Endometrial microvascular endothelial cells (primary cell): ENCODE measurements around the gene OR10P1. TPM values are rescaled to one million over a fixed set of nuclear protein-coding genes. Genes with fewer than 3 reads are reported as not detected.

ENCODE experiments used
- in situ Hi-C: cut with HindIII; loops from 2 replicates; pipeline ENCODE4 v1.10.0; 2017; ENCODE audit warnings: low sequenced_read_pairs, low pct_unique_long_range_greater_than_20kb; ENCODE audit errors: inconsistent ontology term
- total RNA-seq: library from RNA; depleted of rRNA; stranded (reverse); fragments of >200 nt; gene quantifications from one replicate; pipeline ENCODE4 v1.2.3, GENCODE V29; 2015; ENCODE audit errors: inconsistent ontology term

Gene OR10P1
- total RNA-seq, 1 donor from 2014 or later = not detected

DNA sequence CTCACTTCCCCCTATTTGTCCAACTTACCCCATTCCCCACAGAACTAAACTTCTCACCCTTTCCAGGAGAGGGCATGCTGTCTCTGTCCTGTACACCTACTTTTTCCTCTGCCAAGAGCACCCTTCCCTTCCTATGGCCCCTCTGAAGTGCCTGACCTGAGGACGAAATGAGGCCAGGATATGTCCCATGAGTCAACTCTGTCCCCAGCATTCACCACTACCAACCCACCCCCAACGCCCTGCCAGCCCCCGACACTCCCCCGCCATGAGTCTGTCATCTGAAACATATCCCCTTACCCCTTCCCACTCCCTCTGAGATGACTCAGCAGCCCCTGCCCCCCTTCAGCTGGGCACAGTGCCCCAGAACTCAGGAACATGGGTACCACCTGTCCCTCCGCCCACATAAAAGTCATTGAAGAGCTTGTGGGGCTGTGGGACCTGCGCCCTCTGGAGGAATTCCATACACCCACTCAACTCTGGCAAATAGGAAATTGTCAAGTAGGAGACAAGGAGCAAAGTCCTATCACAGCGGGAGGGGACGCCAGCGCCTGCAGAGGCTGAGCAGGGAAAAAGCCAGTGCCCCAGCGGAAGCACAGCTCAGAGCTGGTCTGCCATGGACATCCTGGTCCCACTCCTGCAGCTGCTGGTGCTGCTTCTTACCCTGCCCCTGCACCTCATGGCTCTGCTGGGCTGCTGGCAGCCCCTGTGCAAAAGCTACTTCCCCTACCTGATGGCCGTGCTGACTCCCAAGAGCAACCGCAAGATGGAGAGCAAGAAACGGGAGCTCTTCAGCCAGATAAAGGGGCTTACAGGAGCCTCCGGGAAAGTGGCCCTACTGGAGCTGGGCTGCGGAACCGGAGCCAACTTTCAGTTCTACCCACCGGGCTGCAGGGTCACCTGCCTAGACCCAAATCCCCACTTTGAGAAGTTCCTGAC, 44.7 kb downstream of the OR10P1 start:
- in situ Hi-C loops = no loop called here

DNA sequence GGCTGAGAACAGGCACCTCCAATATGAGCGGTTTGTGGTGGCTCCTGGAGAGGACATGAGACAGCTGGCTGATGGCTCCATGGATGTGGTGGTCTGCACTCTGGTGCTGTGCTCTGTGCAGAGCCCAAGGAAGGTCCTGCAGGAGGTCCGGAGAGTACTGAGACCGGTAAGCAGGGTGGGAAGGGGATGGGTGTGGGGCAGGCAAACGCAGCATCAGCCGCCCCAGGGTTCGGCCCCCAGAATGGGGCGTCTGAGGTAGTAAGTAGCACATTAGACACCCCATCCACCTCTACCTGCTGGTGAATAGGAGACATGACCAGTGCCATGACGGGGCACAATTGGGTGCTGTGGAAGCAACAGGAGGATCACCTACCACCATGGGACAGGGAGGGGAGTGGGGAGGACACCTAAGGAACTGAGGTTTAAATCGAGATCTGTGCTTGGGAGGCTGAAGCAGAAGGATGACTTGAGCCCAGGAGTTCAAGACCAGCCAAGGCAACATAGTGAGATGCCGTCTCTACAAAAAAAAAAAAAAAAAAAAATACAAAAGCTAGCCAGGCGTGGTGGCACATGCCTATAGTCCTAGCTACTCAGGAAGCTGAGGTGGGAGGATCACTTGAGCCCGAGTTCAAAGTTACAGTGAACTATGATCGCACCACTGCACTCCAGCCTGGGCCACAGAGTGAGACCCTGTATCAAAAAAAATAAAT, 45.5 kb downstream of the OR10P1 start:
- in situ Hi-C loops = no loop called here

DNA sequence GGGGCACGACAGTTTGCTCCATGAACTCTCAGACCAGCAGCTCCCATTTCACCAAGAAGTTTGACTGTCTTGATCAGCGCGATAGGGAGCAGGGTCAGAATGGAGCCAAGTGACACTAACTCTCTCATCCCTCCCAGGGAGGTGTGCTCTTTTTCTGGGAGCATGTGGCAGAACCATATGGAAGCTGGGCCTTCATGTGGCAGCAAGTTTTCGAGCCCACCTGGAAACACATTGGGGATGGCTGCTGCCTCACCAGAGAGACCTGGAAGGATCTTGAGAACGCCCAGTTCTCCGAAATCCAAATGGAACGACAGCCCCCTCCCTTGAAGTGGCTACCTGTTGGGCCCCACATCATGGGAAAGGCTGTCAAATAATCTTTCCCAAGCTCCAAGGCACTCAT, 47.0 kb downstream of the OR10P1 start:
- in situ Hi-C loops = no loop called here

DNA sequence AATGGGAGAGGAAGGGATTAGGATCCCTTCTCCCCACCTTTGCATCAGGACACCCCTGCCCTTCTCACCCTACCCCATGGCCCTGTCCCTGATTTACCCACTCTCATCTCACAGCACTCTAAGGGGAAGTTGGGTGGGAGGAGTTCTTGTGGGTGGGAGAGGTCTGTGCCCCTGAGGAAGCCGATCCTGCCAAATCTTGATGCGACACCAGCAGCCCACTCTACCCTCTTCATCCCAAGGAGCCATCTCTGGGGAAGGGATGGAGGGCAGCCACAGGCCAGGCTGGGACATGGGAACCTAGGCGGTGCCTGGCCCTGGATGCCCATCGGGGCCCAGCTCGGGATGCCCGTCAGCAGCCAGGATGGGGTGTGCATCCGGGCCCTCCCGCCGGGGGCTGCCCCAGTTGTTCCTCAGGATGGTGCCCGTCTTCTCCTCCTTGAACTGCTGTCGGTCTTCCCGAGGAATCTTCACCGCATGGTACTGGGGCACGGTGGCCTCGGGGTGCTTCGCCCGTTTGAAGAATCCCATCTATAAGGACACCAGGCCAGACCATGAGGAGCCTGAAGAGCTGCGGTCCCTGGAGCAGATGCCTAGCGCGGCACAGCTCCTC, 48.2 kb downstream of the OR10P1 start:
- in situ Hi-C loops = no loop called here

DNA sequence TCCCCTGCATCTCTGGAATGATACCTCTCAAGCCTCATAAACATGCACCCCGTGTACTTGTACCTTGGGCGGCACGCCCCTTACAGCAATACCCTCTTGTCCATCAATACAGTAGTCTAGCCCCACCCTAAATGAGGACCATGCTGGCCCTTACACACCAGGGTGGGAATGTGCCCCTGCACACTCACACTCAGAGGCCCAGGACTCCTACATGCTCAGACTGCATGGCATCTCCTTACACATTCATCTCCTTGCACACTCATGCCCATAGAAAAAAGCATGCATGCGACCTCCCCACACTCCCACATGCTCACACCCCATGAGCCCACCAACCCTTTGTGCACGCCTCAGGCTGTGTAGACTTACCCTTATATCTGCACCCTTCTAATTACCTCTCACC, 49.0 kb downstream of the OR10P1 start:
- in situ Hi-C loops = no loop called here

DNA sequence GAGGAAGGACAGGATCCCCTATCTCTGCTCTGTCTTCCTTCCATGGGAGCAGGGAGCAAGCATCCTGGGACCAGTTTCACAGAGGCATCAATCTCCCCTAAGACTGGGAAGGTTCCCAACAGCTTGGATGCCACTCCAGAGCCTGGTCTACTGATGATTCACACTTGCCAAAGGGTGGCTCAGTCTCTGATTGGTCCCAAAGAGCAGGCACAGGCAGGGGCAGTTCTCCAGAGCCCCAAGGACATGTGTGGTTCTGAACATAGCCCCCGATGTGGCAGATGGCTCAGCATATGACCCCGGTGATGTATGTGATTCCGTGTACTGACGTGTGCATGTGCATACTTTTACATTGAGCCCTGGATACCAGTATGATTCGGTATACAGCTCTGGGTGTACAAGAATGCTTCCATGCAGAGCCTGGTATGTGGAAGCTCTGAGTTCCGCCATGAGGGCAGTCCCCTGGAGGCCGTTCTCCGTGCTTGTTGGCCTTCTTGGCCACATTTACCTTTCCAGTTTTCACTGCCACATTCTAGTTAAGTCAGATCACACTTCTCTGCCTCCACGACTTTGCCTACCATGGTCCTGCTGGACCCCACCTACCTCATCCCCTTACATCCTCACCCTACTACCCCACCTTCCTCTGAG, 49.8 kb downstream of the OR10P1 start:
- in situ Hi-C loops = no loop called here

Other genes starting within 250 kb of the OR10P1 start
- gene OR6C65, start 236.4 kb upstream of the OR10P1 start, total RNA-seq = not detected
- gene OR6C76, start 210.6 kb upstream of the OR10P1 start, total RNA-seq = not detected
- not detected for gene OR6C2, start 192.8 kb upstream of the OR10P1 start, total RNA-seq
- not detected for gene OR6C70, start 166.8 kb upstream of the OR10P1 start, total RNA-seq
- gene OR6C68, start 144.5 kb upstream of the OR10P1 start, total RNA-seq = not detected
- gene OR6C4, start 87.3 kb upstream of the OR10P1 start, total RNA-seq = not detected
- gene OR2AP1, start 64.4 kb upstream of the OR10P1 start, total RNA-seq = not detected
- not detected for gene ITGA7, start 71.0 kb downstream of the OR10P1 start, total RNA-seq
- gene BLOC1S1, start 79.2 kb downstream of the OR10P1 start, total RNA-seq = 139 TPM
- gene RDH5, start 83.5 kb downstream of the OR10P1 start, total RNA-seq = not detected
- 847 TPM for gene CD63, start 92.1 kb downstream of the OR10P1 start, total RNA-seq
- gene GDF11, start 106.2 kb downstream of the OR10P1 start, total RNA-seq = 5.5 TPM
- gene SARNP, start 180.8 kb downstream of the OR10P1 start, total RNA-seq = 85.2 TPM
- 44.0 TPM for gene ORMDL2, start 181.1 kb downstream of the OR10P1 start, total RNA-seq
- 37.7 TPM for gene DNAJC14, start 192.7 kb downstream of the OR10P1 start, total RNA-seq
- 6.0 TPM for gene MMP19, start 206.0 kb downstream of the OR10P1 start, total RNA-seq